GM20000 (cell line): Measurements from ENCODE around the gene DYNC1I2.

Source experiments
- DNase-seq: peaks from one replicate; pipeline ENCODE4 v3.0.0; 2012; ENCODE audit warnings: low spot score
- CTCF ChIP-seq: IDR thresholded peaks from 2 replicates; pipeline ENCODE4 v1.5.1; 2012; ENCODE audit warnings: mild to moderate bottlenecking, control low read depth; ENCODE audit errors: extremely low read depth, missing control alignments

DYNC1I2 gene

GRCh38 chr2:171718720-171719119 is 31.5 kb downstream of the DYNC1I2 start:
- DNase-seq: peak; percentile 28

GRCh38 chr2:171719660-171720059 is 32.4 kb downstream of the DYNC1I2 start:
- no peak for DNase-seq

More at GRCh38 chr2:171718720-171719119, 31.5 kb downstream of the DYNC1I2 start:
- no peak for TF ChIP-seq CTCF

GRCh38 chr2:171723716-171724683 is 36.7 kb downstream of the DYNC1I2 start:
- DNase-seq: no peak
- no peak for TF ChIP-seq CTCF

More at GRCh38 chr2:171719660-171720059, 32.4 kb downstream of the DYNC1I2 start:
- no peak for TF ChIP-seq CTCF

GRCh38 chr2:171726847-171727450 is 39.7 kb downstream of the DYNC1I2 start:
- no peak for DNase-seq
- TF ChIP-seq CTCF: no peak

- TF ChIP-seq CTCF: no peak
- no peak for DNase-seq
Measured at GRCh38 chr2:171728989-171729951, 42.0 kb downstream of the DYNC1I2 start.

- no peak for TF ChIP-seq CTCF
- DNase-seq: no peak
Measured at GRCh38 chr2:171729952-171730317, 42.7 kb downstream of the DYNC1I2 start.
